K562 (cell line): ENCODE results near the gene RPH3AL.

Experiments used
- ETV5 ChIP-seq: sonication (generic); formaldehyde crosslinking; IDR thresholded peaks from 2 replicates; pipeline ENCODE4 v1.4.0; 2020; ENCODE audit warnings: low read depth, mild to moderate bottlenecking, missing genetic modification reagents
- FOXA3 ChIP-seq, 2 experiments: fragments of 450-650 bp in 1 of 2; sonication (generic) in 1 of 2; formaldehyde crosslinking; IDR thresholded peaks in 1 of 2; conservative IDR thresholded peaks in 1 of 2; 2 replicates each; pipeline versions ENCODE4 v1.4.0 to v1.8.0; 2020 to 2022; ENCODE audit warnings: mild to moderate bottlenecking in 2 of 2, missing genetic modification reagents in 1 of 2
- HCFC1 ChIP-seq: IDR thresholded peaks from 2 replicates; pipeline ENCODE4 v1.6.1; 2012; ENCODE audit warnings: low read depth, low read length, improper control_type of control experiment
- JUN ChIP-seq, 2 experiments: sonication (generic) in 1 of 2; formaldehyde crosslinking in 1 of 2; IDR thresholded peaks; 2 replicates each; pipeline versions ENCODE4 v1.6.1 to v1.8.0; 2012 to 2022; ENCODE audit warnings: borderline replicate concordance in 2 of 2, mild to moderate bottlenecking in 2 of 2, improper control_type of control experiment in 1 of 2, low read depth in 1 of 2, low read length in 1 of 2, missing genetic modification reagents in 1 of 2
- KDM5B ChIP-seq: fragments of 200-600 bp; sonication (generic); IDR thresholded peaks from 2 replicates; pipeline ENCODE4 v1.6.1; 2012; ENCODE audit warnings: low read depth, mild to moderate bottlenecking, moderate library complexity, low read length, control low read depth, inconsistent platforms; ENCODE audit not compliant: insufficient replicate concordance
- MED1 ChIP-seq: sonication (generic); formaldehyde crosslinking; IDR thresholded peaks from 2 replicates; pipeline ENCODE4 v1.8.1; 2023; ENCODE audit warnings: missing genetic modification reagents, borderline replicate concordance
- POU5F1 ChIP-seq: fragments of 150-350 bp; IDR thresholded peaks from 2 replicates; pipeline ENCODE4 v1.6.1; 2014; ENCODE audit warnings: borderline replicate concordance, low read length, low read depth, mild to moderate bottlenecking; ENCODE audit not compliant: partially characterized antibody
- RBBP5 ChIP-seq: fragments of 200-600 bp; sonication (generic); IDR thresholded peaks from 2 replicates; pipeline ENCODE4 v1.6.1; 2012; ENCODE audit warnings: borderline replicate concordance, mild to moderate bottlenecking, low read length, control low read depth, inconsistent platforms; ENCODE audit not compliant: insufficient read depth, poor library complexity, severe bottlenecking
- RBM34 ChIP-seq: fragments of 200-400 bp; formaldehyde crosslinking; IDR thresholded peaks from 2 replicates; pipeline ENCODE4 v1.6.1; 2018; ENCODE audit warnings: low read length, borderline replicate concordance; ENCODE audit not compliant: insufficient read depth
- SRF ChIP-seq, 2 experiments: fragments of 250-450, 450-650 bp in 1 of 2; sonication (Bioruptor Pico) in 1 of 2; sonication (generic) in 1 of 2; formaldehyde crosslinking; IDR thresholded peaks; 2 replicates each; pipeline versions ENCODE4 v1.5.0 to v1.5.1; 2020 to 2022; ENCODE audit warnings: mild to moderate bottlenecking in 1 of 2, missing genetic modification reagents in 1 of 2
- TEAD4 ChIP-seq, 2 experiments: sonication (generic) in 1 of 2; formaldehyde crosslinking in 1 of 2; IDR thresholded peaks; 2 replicates each; pipeline versions ENCODE4 v1.6.1 to v1.8.0; 2012 to 2022; ENCODE audit warnings: borderline replicate concordance in 1 of 2, inconsistent platforms in 1 of 2, low read length in 1 of 2, mild to moderate bottlenecking in 1 of 2, missing genetic modification reagents in 1 of 2
- TF ChIP-seq, protein P1 (sequence below), 3 experiments: IDR thresholded peaks in 2 of 3; conservative IDR thresholded peaks in 1 of 3; 2 replicates each; pipeline ENCODE4 v1.5.1; 2011 to 2012; ENCODE audit warnings: low read length in 3 of 3, mild to moderate bottlenecking in 3 of 3, control low read depth in 2 of 3, improper control_type of control experiment in 1 of 3, inconsistent platforms in 1 of 3, low read depth in 1 of 3, mixed read lengths in 1 of 3, moderate library complexity in 1 of 3; ENCODE audit not compliant: insufficient read depth in 2 of 3
- TF ChIP-seq, protein P2 (sequence below), 2 experiments: fragments of 450-650 bp; formaldehyde crosslinking in 1 of 2; IDR thresholded peaks; 2 replicates each; pipeline versions ENCODE4 v1.4.0 to v1.6.1; 2014 to 2020; ENCODE audit warnings: mild to moderate bottlenecking in 2 of 2, borderline replicate concordance in 1 of 2, low read depth in 1 of 2

DNA sequence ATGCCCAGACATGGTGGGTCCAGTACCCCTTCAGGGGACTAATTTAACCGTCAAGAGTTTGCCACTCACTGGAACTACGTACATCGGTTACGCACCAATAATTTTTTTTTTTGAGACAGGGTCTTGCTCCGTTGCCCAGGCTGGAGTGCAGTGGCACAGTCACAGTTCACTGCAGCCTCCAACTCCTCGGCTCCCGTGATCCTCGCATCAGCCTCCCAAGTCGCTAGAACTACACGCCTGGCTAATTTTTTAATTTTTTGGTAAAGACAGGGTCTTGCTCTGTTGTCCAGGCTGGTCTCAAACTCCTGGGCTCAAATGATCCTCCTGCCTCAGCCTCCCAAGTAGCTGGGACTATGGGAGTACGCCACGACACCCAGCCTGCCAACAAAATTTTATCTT, 15.6 kb downstream of the RPH3AL start:
- TF ChIP-seq KDM5B = no peak
- no peak for TF ChIP-seq SRF (CRISPR knock-in tag; IDR thresholded peaks at IDR 0.05)
- TF ChIP-seq POU5F1 = no peak
- TF ChIP-seq, protein P1, sequence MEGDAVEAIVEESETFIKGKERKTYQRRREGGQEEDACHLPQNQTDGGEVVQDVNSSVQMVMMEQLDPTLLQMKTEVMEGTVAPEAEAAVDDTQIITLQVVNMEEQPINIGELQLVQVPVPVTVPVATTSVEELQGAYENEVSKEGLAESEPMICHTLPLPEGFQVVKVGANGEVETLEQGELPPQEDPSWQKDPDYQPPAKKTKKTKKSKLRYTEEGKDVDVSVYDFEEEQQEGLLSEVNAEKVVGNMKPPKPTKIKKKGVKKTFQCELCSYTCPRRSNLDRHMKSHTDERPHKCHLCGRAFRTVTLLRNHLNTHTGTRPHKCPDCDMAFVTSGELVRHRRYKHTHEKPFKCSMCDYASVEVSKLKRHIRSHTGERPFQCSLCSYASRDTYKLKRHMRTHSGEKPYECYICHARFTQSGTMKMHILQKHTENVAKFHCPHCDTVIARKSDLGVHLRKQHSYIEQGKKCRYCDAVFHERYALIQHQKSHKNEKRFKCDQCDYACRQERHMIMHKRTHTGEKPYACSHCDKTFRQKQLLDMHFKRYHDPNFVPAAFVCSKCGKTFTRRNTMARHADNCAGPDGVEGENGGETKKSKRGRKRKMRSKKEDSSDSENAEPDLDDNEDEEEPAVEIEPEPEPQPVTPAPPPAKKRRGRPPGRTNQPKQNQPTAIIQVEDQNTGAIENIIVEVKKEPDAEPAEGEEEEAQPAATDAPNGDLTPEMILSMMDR (IDR thresholded peaks at IDR 0.05 in 2 of 3, conservative IDR thresholded peaks at IDR 0.05 in 1 of 3; ENCODE audit: insufficient read depth in 2 of 3, low read depth in 1 of 3, low read length in 3 of 3) = no peak
- TF ChIP-seq ETV5 = no peak
- no peak for TF ChIP-seq RBBP5
- TF ChIP-seq HCFC1 = no peak
- TF ChIP-seq JUN (IDR thresholded peaks at IDR 0.05; ENCODE audit: borderline replicate concordance, low read depth, low read length) = no peak
- no peak for TF ChIP-seq JUN (CRISPR knock-in tag; IDR thresholded peaks at IDR 0.05; ENCODE audit: borderline replicate concordance)
- TF ChIP-seq FOXA3 (CRISPR knock-in tag; conservative IDR thresholded peaks at IDR 0.05 in 1 of 2, IDR thresholded peaks at IDR 0.05 in 1 of 2) = no peak
- no peak for TF ChIP-seq RBM34
- TF ChIP-seq, protein P2, sequence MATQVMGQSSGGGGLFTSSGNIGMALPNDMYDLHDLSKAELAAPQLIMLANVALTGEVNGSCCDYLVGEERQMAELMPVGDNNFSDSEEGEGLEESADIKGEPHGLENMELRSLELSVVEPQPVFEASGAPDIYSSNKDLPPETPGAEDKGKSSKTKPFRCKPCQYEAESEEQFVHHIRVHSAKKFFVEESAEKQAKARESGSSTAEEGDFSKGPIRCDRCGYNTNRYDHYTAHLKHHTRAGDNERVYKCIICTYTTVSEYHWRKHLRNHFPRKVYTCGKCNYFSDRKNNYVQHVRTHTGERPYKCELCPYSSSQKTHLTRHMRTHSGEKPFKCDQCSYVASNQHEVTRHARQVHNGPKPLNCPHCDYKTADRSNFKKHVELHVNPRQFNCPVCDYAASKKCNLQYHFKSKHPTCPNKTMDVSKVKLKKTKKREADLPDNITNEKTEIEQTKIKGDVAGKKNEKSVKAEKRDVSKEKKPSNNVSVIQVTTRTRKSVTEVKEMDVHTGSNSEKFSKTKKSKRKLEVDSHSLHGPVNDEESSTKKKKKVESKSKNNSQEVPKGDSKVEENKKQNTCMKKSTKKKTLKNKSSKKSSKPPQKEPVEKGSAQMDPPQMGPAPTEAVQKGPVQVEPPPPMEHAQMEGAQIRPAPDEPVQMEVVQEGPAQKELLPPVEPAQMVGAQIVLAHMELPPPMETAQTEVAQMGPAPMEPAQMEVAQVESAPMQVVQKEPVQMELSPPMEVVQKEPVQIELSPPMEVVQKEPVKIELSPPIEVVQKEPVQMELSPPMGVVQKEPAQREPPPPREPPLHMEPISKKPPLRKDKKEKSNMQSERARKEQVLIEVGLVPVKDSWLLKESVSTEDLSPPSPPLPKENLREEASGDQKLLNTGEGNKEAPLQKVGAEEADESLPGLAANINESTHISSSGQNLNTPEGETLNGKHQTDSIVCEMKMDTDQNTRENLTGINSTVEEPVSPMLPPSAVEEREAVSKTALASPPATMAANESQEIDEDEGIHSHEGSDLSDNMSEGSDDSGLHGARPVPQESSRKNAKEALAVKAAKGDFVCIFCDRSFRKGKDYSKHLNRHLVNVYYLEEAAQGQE (IDR thresholded peaks at IDR 0.05; ENCODE audit: borderline replicate concordance) = no peak
- TF ChIP-seq, protein P2 (CRISPR knock-in tag; IDR thresholded peaks at IDR 0.05; ENCODE audit: low read depth) = no peak
- no peak for TF ChIP-seq TEAD4 (IDR thresholded peaks at IDR 0.05; ENCODE audit: low read length)
- TF ChIP-seq TEAD4 (CRISPR knock-in tag; IDR thresholded peaks at IDR 0.05; ENCODE audit: borderline replicate concordance) = no peak
- TF ChIP-seq MED1 = no peak
